Stomach (tissue), 9 donors: ENCODE measurements around the gene FYN. TPM values are rescaled to one million over a fixed set of nuclear protein-coding genes. Genes with fewer than 3 reads are reported as not detected.

Source experiments
- DNase-seq, 2 donors: peaks; one replicate each; pipeline versions ENCODE4 v3.0.0 to v3.0.0-alpha.2; 2013 to 2019
- H3K27ac ChIP-seq, 5 donors: fragments of 200-600 bp in 4 of 5; sonication (generic) in 4 of 5; one replicate each; pipeline ENCODE4 v1.5.1; 2013 to 2019; ENCODE audit warnings: mild to moderate bottlenecking in 1 of 5, moderate library complexity in 1 of 5
- H3K27me3 ChIP-seq, 3 donors: fragments of 200-600 bp; sonication (generic); one replicate each; pipeline ENCODE4 v1.5.1; 2017 to 2019; ENCODE audit warnings: mixed run types in 1 of 3
- H3K36me3 ChIP-seq, 4 donors: fragments of 200-600 bp; sonication (generic); 1 replicate in 3 of 4; 2 replicates in 1 of 4; pipeline ENCODE4 v1.5.1; 2016 to 2019
- H3K4me1 ChIP-seq, 4 donors: fragments of 200-600 bp; sonication (generic); one replicate each; pipeline ENCODE4 v1.5.1; 2016 to 2019
- H3K4me3 ChIP-seq, 4 donors: fragments of 200-600 bp; sonication (generic) in 3 of 4; one replicate each; pipeline ENCODE4 v1.5.1; 2016 to 2019; ENCODE audit warnings: mild to moderate bottlenecking in 1 of 4
- H3K9me3 ChIP-seq, 4 donors: fragments of 200-600 bp; sonication (generic); one replicate each; pipeline ENCODE4 v1.5.1; 2016 to 2019
- CTCF ChIP-seq, 7 experiments: fragments of 450-650 bp in 4 of 7; fragments of 200-600 bp in 3 of 7; sonication (generic) in 3 of 7; IDR thresholded peaks; one replicate each; pipeline ENCODE4 v1.5.1; 2016 to 2019; ENCODE audit warnings: antibody characterized with exemption in 7 of 7, control low read depth in 2 of 7, mild to moderate bottlenecking in 1 of 7
- EP300 ChIP-seq: sonication (generic); formaldehyde crosslinking; IDR thresholded peaks from one replicate; pipeline ENCODE4 v1.6.1; 2017; ENCODE audit warnings: antibody characterized with exemption
- POLR2A ChIP-seq, 4 donors: fragments of 450-650 bp; IDR thresholded peaks; one replicate each; pipeline ENCODE4 v1.6.1; 2016; ENCODE audit warnings: antibody characterized with exemption in 4 of 4, control low read depth in 2 of 4, mild to moderate bottlenecking in 1 of 4, moderate library complexity in 1 of 4
- POLR2AphosphoS5 ChIP-seq, 3 donors: sonication (generic); formaldehyde crosslinking; IDR thresholded peaks; one replicate each; pipeline ENCODE4 v1.6.1; 2016; ENCODE audit warnings: antibody characterized with exemption in 3 of 3
- WGBS, 5 donors: extraction: QIAGEN DNeasy Blood & Tissue Kit in 3 of 5; methylation state at CpG; one replicate each; pipeline versions ENCODE4 v1.1.5 to v1.1.7; 2013 to 2018; 5-methylcytosine and 5-hydroxymethylcytosine counted together
- intact Hi-C: fragments of 100-400 bp; cut with DNase I; formaldehyde crosslinking; loops from one replicate; pipeline ENCODE4 v1.15.1; 2023; ENCODE audit warnings: low total_unique reads
- polyA plus RNA-seq, 3 donors: library from polyadenylated mRNA; stranded (reverse); fragments of 200-250 nt; gene quantifications; one replicate each; pipeline ENCODE4 v1.2.3, GENCODE V29; 2013
- total RNA-seq, 5 donors: library from RNA; depleted of rRNA; stranded (reverse); fragments of >200 nt; gene quantifications; one replicate each; pipeline versions ENCODE4 v1.1.0 to v1.2.3, GENCODE V29; 2014 to 2016
- donor health status: healthy with polysubstance abuse.
- donor health status: Bipolar disorder and iron deficiency.
- donor health status: healthy.

The FYN gene
- total and polyA plus RNA-seq, 8 donors, result 8.4 to 146 (median 37.1) TPM

- Histone ChIP-seq H3K4me3 (no peak overlapping the region), H3K9me3 (no peaks in the 10 kb centered on the region), H3K27ac (peak overlapping the region; percentile 7 to 72 (median 68)), H3K4me1 (peaks cover 3 to 71% (median 59%) of the 10 kb centered on the region in 4 donors), H3K36me3 (peaks cover 0 to 3% (median 0%) of the 10 kb centered on the region in 4 donors), H3K27me3 (no peaks in the 10 kb centered on the region)
- DNase-seq, result peak in 1 of 2 donors; percentile 81
- 54 to 68% (median 57%) methylated on average over 15 of the region's 15 CpGs for WGBS, 5 donors
- intact Hi-C loops, result no loop called here
- peak in 1 of 3 donors; percentile 7 for TF ChIP-seq POLR2AphosphoS5 (IDR thresholded peaks at IDR 0.05)
- no peak for TF ChIP-seq EP300
Observed at GRCh38 chr6:111663692-111664564, 209.3 kb downstream of the FYN start.

GRCh38 chr6:111662794-111663593, 210.3 kb downstream of the FYN start:
- Histone ChIP-seq H3K27me3 (no peaks in the 10 kb centered on the region), H3K4me1 (peaks cover 3 to 70% (median 54%) of the 10 kb centered on the region in 4 donors), H3K27ac (peak overlapping the region in 4 of 5 donors; percentile 16 to 72 (median 70)), H3K9me3 (no peaks in the 10 kb centered on the region), H3K36me3 (peaks cover 0 to 3% (median 0%) of the 10 kb centered on the region in 4 donors), H3K4me3 (no peak overlapping the region)
- DNase-seq, result peak in 1 of 2 donors; percentile 54
- 57 to 79% (median 73%) methylated on average over 12 of the region's 12 CpGs for WGBS, 5 donors
- TF ChIP-seq CTCF (IDR thresholded peaks at IDR 0.05) (no peak), POLR2AphosphoS5 (IDR thresholded peaks at IDR 0.05) (no peak), POLR2A (IDR thresholded peaks at IDR 0.05) (no peak), EP300 (no peak)
- intact Hi-C loops, result no loop called here

GRCh38 chr6:111662072-111662793, 211.0 kb downstream of the FYN start:
- Histone ChIP-seq H3K4me1 (peaks cover 3 to 68% (median 49%) of the 10 kb centered on the region in 4 donors), H3K9me3 (no peaks in the 10 kb centered on the region), H3K36me3 (peaks cover 0 to 3% (median 0%) of the 10 kb centered on the region in 4 donors), H3K4me3 (no peak overlapping the region), H3K27ac (peak overlapping the region in 4 of 5 donors; percentile 16 to 72 (median 70)), H3K27me3 (no peaks in the 10 kb centered on the region)
- 58 to 73% (median 70%) methylated on average over 8 of the region's 8 CpGs for WGBS, 5 donors
- intact Hi-C loops, result no loop called here
- TF ChIP-seq CTCF (IDR thresholded peaks at IDR 0.05) (no peak), POLR2A (IDR thresholded peaks at IDR 0.05) (no peak), POLR2AphosphoS5 (IDR thresholded peaks at IDR 0.05) (no peak), EP300 (no peak)
- peak in 1 of 2 donors; percentile 73 for DNase-seq

- Histone ChIP-seq H3K9me3 (no peaks in the 10 kb centered on the region), H3K27ac (peak overlapping the region; percentile 13 to 72 (median 68)), H3K27me3 (no peaks in the 10 kb centered on the region), H3K4me1 (peaks cover 3 to 65% (median 43%) of the 10 kb centered on the region in 4 donors), H3K4me3 (peak overlapping the region in 1 of 4 donors; percentile 9), H3K36me3 (peaks cover 0 to 3% (median 0%) of the 10 kb centered on the region in 4 donors)
- DNase-seq, result peak; percentile 60 to 75
- WGBS, 5 donors, result 36 to 62% (median 41%) methylated on average over 10 to 19 of the region's 19 CpGs
- intact Hi-C loops, result no loop called here
- no peak for TF ChIP-seq POLR2AphosphoS5 (IDR thresholded peaks at IDR 0.05)
- no peak for TF ChIP-seq POLR2A (IDR thresholded peaks at IDR 0.05)
- TF ChIP-seq EP300, result no peak
- no peak for TF ChIP-seq CTCF (IDR thresholded peaks at IDR 0.05)
Observed at GRCh38 chr6:111661541-111662061, 211.7 kb downstream of the FYN start.
